GM06990 (cell line): ENCODE data around the gene MORC3.
"Not testable (repeated sequence)": the region's sequence is repeated elsewhere in the genome, so short reads cannot be mapped to it uniquely, and the experiment has no call there.

Experiments used
- DNase-seq: peaks from one replicate; pipeline ENCODE4 v3.0.0-alpha.2; 2011; ENCODE audit not compliant: insufficient read length; ENCODE audit errors: extremely low read depth
- H3K27me3 ChIP-seq: replicated peaks from 2 replicates; pipeline ENCODE4 v1.6.0; 2011; ENCODE audit warnings: low read length; ENCODE audit not compliant: control insufficient read depth, insufficient read depth
- H3K36me3 ChIP-seq: 2 replicates; pipeline ENCODE4 v1.5.1; 2011; ENCODE audit warnings: low read length; ENCODE audit not compliant: control insufficient read depth, insufficient read depth
- H3K4me3 ChIP-seq: replicated peaks from 2 replicates; pipeline ENCODE4 v1.5.1; 2011; ENCODE audit warnings: low read depth, mild to moderate bottlenecking, control low read depth, low read length
- TF ChIP-seq, protein P1 (sequence below): IDR thresholded peaks from 2 replicates; pipeline ENCODE4 v1.5.1; 2011; ENCODE audit warnings: low read length, control low read depth, mild to moderate bottlenecking, inconsistent platforms; ENCODE audit not compliant: insufficient read depth, poor library complexity, severe bottlenecking

The MORC3 gene

DNA sequence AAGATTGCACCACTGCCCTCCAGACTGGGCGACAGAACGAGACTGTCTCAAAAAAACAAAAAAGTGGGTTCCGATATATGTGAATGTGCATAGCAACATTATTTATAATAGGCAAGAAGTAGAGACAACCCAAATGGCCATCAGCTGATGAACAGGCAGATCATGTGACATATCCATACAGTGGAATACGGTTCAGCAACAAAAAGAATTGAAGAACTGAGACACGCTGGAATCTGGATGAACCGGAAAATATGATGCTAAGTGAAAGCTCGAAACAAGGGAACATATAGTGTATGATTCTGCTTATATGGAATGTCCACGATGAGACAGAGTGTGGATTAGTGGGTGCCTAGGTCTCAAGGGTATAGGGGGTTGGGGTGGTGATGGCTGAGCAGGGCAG is 28.5 kb upstream of the MORC3 start:
- Histone ChIP-seq H3K27me3 (no peaks in the 10 kb centered on the region), H3K36me3 (no peaks in the 10 kb centered on the region; the same call in 1 of the 2 replicates), H3K4me3 (no peak overlapping the region)
- TF ChIP-seq, protein P1, sequence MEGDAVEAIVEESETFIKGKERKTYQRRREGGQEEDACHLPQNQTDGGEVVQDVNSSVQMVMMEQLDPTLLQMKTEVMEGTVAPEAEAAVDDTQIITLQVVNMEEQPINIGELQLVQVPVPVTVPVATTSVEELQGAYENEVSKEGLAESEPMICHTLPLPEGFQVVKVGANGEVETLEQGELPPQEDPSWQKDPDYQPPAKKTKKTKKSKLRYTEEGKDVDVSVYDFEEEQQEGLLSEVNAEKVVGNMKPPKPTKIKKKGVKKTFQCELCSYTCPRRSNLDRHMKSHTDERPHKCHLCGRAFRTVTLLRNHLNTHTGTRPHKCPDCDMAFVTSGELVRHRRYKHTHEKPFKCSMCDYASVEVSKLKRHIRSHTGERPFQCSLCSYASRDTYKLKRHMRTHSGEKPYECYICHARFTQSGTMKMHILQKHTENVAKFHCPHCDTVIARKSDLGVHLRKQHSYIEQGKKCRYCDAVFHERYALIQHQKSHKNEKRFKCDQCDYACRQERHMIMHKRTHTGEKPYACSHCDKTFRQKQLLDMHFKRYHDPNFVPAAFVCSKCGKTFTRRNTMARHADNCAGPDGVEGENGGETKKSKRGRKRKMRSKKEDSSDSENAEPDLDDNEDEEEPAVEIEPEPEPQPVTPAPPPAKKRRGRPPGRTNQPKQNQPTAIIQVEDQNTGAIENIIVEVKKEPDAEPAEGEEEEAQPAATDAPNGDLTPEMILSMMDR = no peak
- DNase-seq = no peak

GRCh38 chr21:36297406-36297937 is 22.5 kb upstream of the MORC3 start:
- DNase-seq = no peak
- TF ChIP-seq, protein P1 = no peak
- Histone ChIP-seq H3K4me3 (no peak overlapping the region), H3K36me3 (no peaks in the 10 kb centered on the region; the same call in 1 of the 2 replicates), H3K27me3 (no peaks in the 10 kb centered on the region)

DNA sequence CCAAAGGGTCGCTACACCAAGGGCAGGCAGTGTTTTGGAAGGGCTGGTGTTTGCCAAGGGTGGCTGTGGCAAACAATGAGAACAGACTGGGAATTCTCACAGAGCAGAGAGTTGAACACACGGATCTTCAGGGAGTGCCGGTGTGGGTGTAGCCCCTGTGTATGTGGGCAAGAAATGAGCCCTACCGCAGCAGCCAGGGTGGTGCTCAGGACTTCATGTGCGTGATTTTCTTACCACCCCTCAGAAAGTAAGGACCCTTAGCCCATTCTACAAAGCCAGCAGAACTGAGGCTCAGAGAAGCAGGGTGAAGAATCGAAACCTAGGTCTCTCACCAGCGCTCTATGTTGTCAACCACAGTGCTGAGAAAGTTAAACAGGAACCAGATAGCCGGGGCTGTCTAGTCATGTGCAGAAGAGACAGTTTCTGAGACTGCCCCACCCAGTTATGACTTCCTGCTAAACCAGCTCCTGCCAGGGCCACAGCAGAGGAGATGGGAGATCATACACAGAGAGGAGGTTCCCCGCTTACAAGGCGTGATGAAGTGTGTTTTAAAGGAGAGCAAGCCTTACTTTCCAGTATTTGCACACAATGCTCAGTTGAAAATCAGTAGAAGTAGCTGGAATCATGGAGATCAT is 21.9 kb upstream of the MORC3 start:
- H3K27me3 ChIP-seq = no peaks in the 10 kb centered on the region
- peak; percentile 70 for DNase-seq
- peak overlapping the region; percentile 5; the same call in 1 of the 2 replicates for H3K4me3 ChIP-seq
- TF ChIP-seq, protein P1 = no peak
- no peaks in the 10 kb centered on the region; the same call in 1 of the 2 replicates for H3K36me3 ChIP-seq

- no peaks in the 10 kb centered on the region for H3K36me3 ChIP-seq
- no peak overlapping the region for H3K4me3 ChIP-seq
- no peak for DNase-seq
- H3K27me3 ChIP-seq = no peaks in the 10 kb centered on the region
- TF ChIP-seq, protein P1 = no peak
These were observed 13.0 kb upstream of the MORC3 start for GRCh38 chr21:36306872-36307534.

DNA sequence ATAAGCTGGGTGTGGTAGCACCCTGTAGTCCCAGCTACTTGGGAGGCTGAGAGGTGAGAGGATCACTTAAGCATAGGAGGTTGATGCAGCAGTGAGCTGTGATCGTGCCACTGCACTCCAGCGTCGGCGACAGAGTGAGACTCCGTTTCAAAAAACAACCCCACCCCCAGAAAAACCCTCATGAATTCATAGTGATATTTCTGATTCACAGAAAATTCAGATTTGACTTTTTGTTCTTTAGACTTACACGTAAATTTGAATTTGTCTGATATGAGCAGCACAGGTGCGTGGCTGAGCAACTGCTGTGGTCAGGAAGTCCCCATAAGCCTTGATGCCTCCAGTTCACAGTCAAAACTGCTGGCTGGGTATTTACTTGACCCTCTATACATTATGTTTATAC is 10.0 kb upstream of the MORC3 start:
- TF ChIP-seq, protein P1 = no peak
- H3K27me3 ChIP-seq = no peaks in the 10 kb centered on the region
- DNase-seq = peak; percentile 66
- no peak overlapping the region for H3K4me3 ChIP-seq
- H3K36me3 ChIP-seq = no peaks in the 10 kb centered on the region

DNA sequence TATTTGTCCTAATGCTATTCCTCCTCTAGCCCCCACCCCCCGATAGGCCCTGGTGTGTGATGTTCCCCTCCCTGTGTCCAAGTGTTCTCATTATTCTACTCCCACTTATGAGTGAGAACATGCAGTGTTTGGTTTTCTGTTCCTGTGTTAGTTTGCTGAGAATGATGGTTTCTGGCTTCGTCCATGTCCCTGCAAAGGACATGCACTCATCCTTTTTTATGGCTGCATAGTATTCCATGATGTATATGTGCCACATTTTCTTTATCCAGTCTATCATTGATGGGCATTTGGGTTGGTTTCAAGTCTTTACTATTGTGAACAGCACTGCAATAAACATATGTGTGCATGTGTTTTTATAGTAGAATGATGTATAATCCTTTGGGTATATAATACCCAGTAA is 6.6 kb upstream of the MORC3 start:
- not testable (repeated sequence) for H3K27me3 ChIP-seq, H3K36me3 ChIP-seq, DNase-seq, H3K4me3 ChIP-seq

- not testable (repeated sequence) for H3K4me3 ChIP-seq, H3K36me3 ChIP-seq, H3K27me3 ChIP-seq, DNase-seq
These were observed 4.0 kb upstream of the MORC3 start for GRCh38 chr21:36316045-36316444.
